Motor neuron (in vitro differentiated cells): ENCODE measurements around the gene BCKDK. TPM values are rescaled to one million over a fixed set of nuclear protein-coding genes. Genes with fewer than 3 reads are reported as not detected.

Experiments
- ATAC-seq, 8 experiments: fragments of 200-7000 bp; cut with Tn5 transposase; replicated peaks in 6 of 8; 2 replicates each; pipeline ENCODE4 v1.8.0; 2021; ENCODE audit warnings: mild to moderate bottlenecking in 8 of 8, moderate library complexity in 8 of 8
- H3K27ac ChIP-seq, 2 donors: fragments of 250-450 bp; sonication (Bioruptor Pico); 2 replicates each; pipeline ENCODE4 v1.9.0; 2021; ENCODE audit warnings: antibody characterized with exemption in 2 of 2, mild to moderate bottlenecking in 2 of 2, moderate library complexity in 1 of 2
- H3K4me1 ChIP-seq, 2 donors: fragments of 250-450 bp; sonication (Bioruptor Pico); replicated peaks in 1 of 2; 2 replicates each; pipeline ENCODE4 v1.6.1; 2021; ENCODE audit warnings: antibody characterized with exemption in 2 of 2, mild to moderate bottlenecking in 2 of 2, moderate library complexity in 1 of 2
- H3K4me3 ChIP-seq, 5 donors: fragments of 250-450 bp; sonication (Bioruptor Pico); 2 replicates each; pipeline ENCODE4 v1.9.0; 2021; ENCODE audit warnings: antibody characterized with exemption in 5 of 5, mild to moderate bottlenecking in 5 of 5, moderate library complexity in 4 of 5
- WGBS, 10 experiments: fragments of 450-650 bp; shearing (Covaris generic); methylation state at CpG; one replicate each; pipeline ENCODE4 v1.0.0; 2022; 5-methylcytosine and 5-hydroxymethylcytosine counted together
- in situ Hi-C, 9 experiments: fragments of 400-800 bp; cut with MboI; loops; one replicate each; pipeline ENCODE4 v1.15.0; 2021; ENCODE audit warnings: low sequenced_read_pairs in 9 of 9, low pct_unique_long_range_greater_than_20kb in 2 of 9; ENCODE audit not compliant: unreplicated experiment in 9 of 9
- total RNA-seq, 8 experiments: library from RNA; unstranded; fragments of 300-600 nt; gene quantifications; 2 replicates each; pipeline versions ENCODE4 v1.2.3 to v1.2.4, GENCODE V29; 2022

The BCKDK gene
- total RNA-seq, 8 experiments from 2014 or later = 14.1 to 46.8 (median 19.6) TPM

- ATAC-seq = no peak
- Histone ChIP-seq H3K4me1 (no peaks in the 10 kb centered on the region), H3K4me3 (no peak overlapping the region), H3K27ac (no peak overlapping the region)
- in situ Hi-C loops = no loop called here
- WGBS, 10 experiments = 0 to 100% (median 82%) methylated on average over 1 to 7 of the region's 14 CpGs; no CpG with 5 or more reads in 3 of the 10 experiments
Measured at GRCh38 chr16:31082368-31083045, 25.7 kb upstream of the BCKDK start.

- Histone ChIP-seq H3K27ac (no peak overlapping the region), H3K4me3 (no peak overlapping the region), H3K4me1 (no peaks in the 10 kb centered on the region)
- ATAC-seq = no peak
- 60 to 100% (median 83%) methylated on average over 3 to 5 of the region's 9 CpGs; no CpG with 5 or more reads in 4 of the 10 experiments for WGBS, 10 experiments
- in situ Hi-C loops = no loop called here
Measured at GRCh38 chr16:31083081-31083480, 25.1 kb upstream of the BCKDK start.

GRCh38 chr16:31083556-31083955 is 24.6 kb upstream of the BCKDK start:
- Histone ChIP-seq H3K4me3 (no peak overlapping the region), H3K27ac (no peak overlapping the region), H3K4me1 (no peaks in the 10 kb centered on the region)
- no peak for ATAC-seq
- WGBS, 10 experiments = 80 to 100% (median 100%) methylated on average over 1 to 2 of the region's 5 CpGs; no CpG with 5 or more reads in 7 of the 10 experiments
- in situ Hi-C loops = no loop called here

GRCh38 chr16:31083981-31084380 is 24.2 kb upstream of the BCKDK start:
- ATAC-seq = peak in 1 of 8 experiments; percentile 8
- in situ Hi-C loops = no loop called here
- 100% methylated on average over 1 of the region's 13 CpGs; no CpG with 5 or more reads in 9 of the 10 experiments for WGBS, 10 experiments
- no peak overlapping the region for H3K27ac ChIP-seq
- H3K4me1 ChIP-seq = no peaks in the 10 kb centered on the region
- H3K4me3 ChIP-seq = no peak overlapping the region

GRCh38 chr16:31084584-31085302 is 23.4 kb upstream of the BCKDK start:
- Histone ChIP-seq H3K27ac (no peak overlapping the region), H3K4me1 (no peaks in the 10 kb centered on the region), H3K4me3 (no peak overlapping the region)
- in situ Hi-C loops = no loop called here
- ATAC-seq = peak; percentile 2 to 72 (median 15)
- WGBS, 10 experiments = 85 to 100% (median 92%) methylated on average over 1 to 6 of the region's 16 CpGs; no CpG with 5 or more reads in 7 of the 10 experiments

GRCh38 chr16:31085411-31085810 is 22.8 kb upstream of the BCKDK start:
- peak in 3 of 8 experiments; percentile 88 to 90 (median 88) for ATAC-seq
- Histone ChIP-seq H3K27ac (no peak overlapping the region), H3K4me3 (no peak overlapping the region), H3K4me1 (no peaks in the 10 kb centered on the region)
- in situ Hi-C loops = no loop called here
- WGBS, 10 experiments = 7 to 85% (median 21%) methylated on average over 2 to 6 of the region's 8 CpGs; no CpG with 5 or more reads in 4 of the 10 experiments

- no peaks in the 10 kb centered on the region for H3K4me1 ChIP-seq
- no peak overlapping the region for H3K4me3 ChIP-seq
- 40 to 100% (median 84%) methylated on average over 1 to 6 of the region's 18 CpGs; no CpG with 5 or more reads in 3 of the 10 experiments for WGBS, 10 experiments
- H3K27ac ChIP-seq = no peak overlapping the region
- in situ Hi-C loops = no loop called here
- ATAC-seq = peak in 1 of 8 experiments; percentile 2
Measured at GRCh38 chr16:31085873-31086628, 22.1 kb upstream of the BCKDK start.

GRCh38 chr16:31086629-31086906 is 21.6 kb upstream of the BCKDK start:
- no peaks in the 10 kb centered on the region for H3K4me1 ChIP-seq
- in situ Hi-C loops = no loop called here
- WGBS, 10 experiments = no CpG with 5 or more reads among the region's 6 CpGs
- H3K27ac ChIP-seq = no peak overlapping the region
- H3K4me3 ChIP-seq = no peak overlapping the region
- peak in 2 of 8 experiments; percentile 7 to 12 for ATAC-seq

GRCh38 chr16:31087481-31087880 is 20.7 kb upstream of the BCKDK start:
- in situ Hi-C loops = no loop called here
- WGBS, 10 experiments = 67 to 100% (median 88%) methylated on average over 1 to 3 of the region's 8 CpGs; no CpG with 5 or more reads in 4 of the 10 experiments
- no peak for ATAC-seq
- H3K4me3 ChIP-seq = no peak overlapping the region
- H3K4me1 ChIP-seq = peaks cover under 1% of the 10 kb centered on the region in 2 donors
- H3K27ac ChIP-seq = no peak overlapping the region

GRCh38 chr16:31087971-31088370 is 20.2 kb upstream of the BCKDK start:
- H3K27ac ChIP-seq = no peak overlapping the region
- peak in 2 of 8 experiments; percentile 26 for ATAC-seq
- H3K4me3 ChIP-seq = no peak overlapping the region
- H3K4me1 ChIP-seq = peaks cover 5% of the 10 kb centered on the region in 2 donors
- in situ Hi-C loops = no loop called here
- no CpG with 5 or more reads among the region's 5 CpGs for WGBS, 10 experiments

- 50 to 100% (median 85%) methylated on average over 1 to 3 of the region's 15 CpGs; no CpG with 5 or more reads in 4 of the 10 experiments for WGBS, 10 experiments
- in situ Hi-C loops = no loop called here
- Histone ChIP-seq H3K4me1 (peaks cover 5% of the 10 kb centered on the region in 2 donors), H3K27ac (no peak within 1 kb of the TSS), H3K4me3 (no peak within 1 kb of the TSS)
- ATAC-seq = no peak
Measured at GRCh38 chr16:31088459-31089183, 19.6 kb upstream of the BCKDK start, which contains the start of gene PRSS53. Gene PRSS53, minus strand, starts transcription at chr16:31088943. Its CDS starts 134 bp downstream, at chr16:31088809.

GRCh38 chr16:31089199-31089598 is 19.0 kb upstream of the BCKDK start:
- in situ Hi-C loops = no loop called here
- Histone ChIP-seq H3K4me3 (no peak overlapping the region), H3K27ac (no peak overlapping the region), H3K4me1 (peaks cover 5% of the 10 kb centered on the region in 2 donors)
- 95% methylated on average over 7 of the region's 8 CpGs; no CpG with 5 or more reads in 9 of the 10 experiments for WGBS, 10 experiments
- no peak for ATAC-seq
